ENCODE data around the gene SRCIN1. TPM values are rescaled to one million over a fixed set of nuclear protein-coding genes. Genes with fewer than 3 reads are reported as not detected.
A peak's percentile ranks its signal among the peaks of the same experiment; 100 is the strongest.

Gene SRCIN1
- polyA plus RNA-seq, 1 donor: 1.2 TPM

DNA sequence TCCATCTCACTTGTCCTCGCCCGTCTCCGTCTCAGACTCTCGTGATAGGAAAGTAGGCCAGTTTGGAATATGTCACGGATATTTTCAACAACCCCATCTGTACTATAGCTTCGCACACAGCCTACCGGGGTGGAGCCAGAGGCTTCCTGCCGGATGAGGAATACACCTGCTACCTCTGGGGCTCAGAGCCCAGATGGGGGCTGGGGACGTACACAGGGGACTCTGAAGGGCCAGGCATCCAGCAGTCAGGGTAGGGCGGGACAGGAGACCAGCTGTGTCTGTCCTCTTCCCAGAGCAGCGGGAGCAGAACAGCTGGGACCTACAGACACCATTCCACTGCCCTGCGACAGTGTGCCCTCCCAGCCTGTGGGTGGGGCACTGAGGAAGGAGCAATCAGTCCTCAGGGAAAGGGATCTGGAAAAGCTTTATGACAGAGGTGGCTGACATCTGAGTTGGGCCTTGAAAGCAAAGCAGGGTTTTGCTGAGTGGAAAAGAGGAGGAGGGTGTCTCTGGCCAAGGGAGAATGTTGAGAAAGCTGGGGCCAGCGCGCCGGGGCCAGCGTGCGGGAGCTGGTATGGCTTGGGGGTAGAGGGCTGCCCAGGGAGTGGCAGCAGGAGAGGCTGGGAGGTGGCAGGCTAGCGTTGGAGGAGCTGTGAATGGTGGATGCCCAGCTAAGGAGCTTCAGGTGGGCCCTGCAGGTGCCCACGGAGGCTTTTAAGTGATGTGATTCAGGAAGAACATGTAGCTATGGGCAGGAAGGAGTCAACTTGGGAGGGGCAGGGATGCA lies 11.5 kb upstream of the SRCIN1 start:
- no peak for DNase-seq

DNA sequence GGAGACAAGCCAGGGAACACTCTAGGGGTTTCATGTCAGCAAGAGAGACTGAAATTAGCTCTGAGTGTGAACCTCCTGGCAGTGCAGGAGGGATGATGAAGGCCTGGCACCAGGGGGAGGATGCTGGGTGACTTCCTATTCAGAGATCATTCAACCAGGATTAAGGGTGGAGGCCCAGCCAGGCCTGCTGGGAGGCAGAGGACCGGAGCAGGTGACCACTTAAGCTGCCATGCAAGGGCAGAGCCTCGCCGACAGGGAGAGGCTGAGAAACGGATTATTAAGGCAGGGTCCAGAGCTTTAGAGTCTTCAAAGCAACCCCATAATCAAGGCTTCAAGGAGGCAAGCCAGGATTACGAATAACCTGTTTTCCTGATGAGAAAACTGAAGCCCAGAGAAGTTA lies 10.6 kb upstream of the SRCIN1 start:
- no peak for DNase-seq

DNA sequence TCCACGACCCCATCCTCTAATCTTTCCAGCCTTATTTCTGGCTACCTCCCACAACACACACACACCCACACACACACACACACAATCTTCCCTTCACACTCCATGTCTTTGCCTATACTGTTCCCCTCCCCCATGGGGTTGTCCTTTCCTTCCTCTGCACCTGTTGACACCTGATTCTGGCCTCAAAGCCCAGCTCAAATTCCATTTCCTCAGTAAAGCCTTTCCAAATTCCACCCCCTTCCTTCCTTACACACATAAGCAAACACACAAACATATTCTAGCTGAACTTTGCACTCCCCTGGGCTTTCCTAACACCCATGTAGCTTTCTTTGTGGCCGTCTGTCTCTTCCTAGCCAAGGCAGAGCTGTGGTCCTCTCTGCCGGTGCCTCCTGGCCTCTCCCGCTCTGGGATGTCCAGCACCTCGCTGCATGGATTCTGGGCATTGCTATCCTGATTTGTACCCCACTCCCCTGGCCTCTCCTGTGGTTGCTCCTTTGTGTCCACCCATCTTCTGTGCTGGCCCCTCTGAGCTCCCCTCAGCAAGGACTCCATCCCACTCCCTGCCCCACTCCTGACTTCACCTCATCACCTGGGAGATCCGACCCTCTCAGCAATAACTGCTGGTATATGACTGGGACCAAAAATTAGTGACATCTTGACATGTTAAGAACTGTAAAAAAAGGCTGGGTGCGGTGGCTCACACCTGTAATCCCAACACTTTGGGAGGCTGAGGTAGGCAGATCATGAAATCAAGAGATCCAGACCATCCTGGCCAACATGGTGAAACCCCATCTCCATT lies 8.4 kb upstream of the SRCIN1 start:
- no peak for DNase-seq

DNA sequence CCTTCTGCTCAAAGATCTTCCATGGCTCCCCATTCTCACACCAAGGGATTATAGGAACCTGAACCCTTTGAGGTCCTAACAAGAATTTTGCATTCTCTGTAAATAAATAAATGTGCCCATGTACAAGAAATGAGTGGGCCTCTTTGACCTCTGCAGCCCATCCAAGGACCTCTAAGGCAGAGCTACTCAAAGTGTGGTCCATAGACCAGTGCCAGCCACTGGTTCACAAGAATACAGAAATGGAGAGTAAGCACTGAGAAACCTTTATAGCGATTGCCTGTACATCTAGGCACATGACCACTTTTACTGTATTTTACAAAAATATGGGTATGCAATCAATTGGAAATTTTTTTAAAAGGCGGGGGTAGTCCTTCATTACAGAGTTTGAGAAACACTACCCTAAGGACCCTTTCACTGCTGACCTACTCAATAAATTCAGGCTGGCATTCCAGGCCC lies 7.8 kb upstream of the SRCIN1 start:
- DNase-seq: no peak

DNA sequence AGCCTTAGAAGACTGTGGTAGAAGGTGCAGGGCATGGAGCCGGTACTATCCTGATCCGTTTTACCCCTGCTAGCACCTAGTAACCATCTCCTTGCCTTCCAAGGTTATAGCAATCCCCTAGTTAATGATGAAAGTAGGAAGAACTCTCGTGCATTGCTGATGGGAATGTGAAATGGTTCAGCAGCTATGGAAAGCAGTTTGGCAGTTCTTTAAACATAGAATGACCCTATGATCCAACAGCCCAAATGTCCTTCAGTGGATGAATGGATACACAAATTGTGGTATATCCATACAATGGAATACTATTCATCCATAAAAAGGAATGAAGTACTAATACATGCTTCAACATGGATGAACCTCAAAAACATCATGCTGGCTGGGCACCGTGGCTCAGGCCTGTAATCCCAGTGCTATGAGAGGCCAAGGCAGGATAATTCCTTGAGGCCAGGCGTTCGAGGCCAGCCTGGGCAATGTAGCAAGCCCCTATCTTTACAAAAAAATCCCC lies 6.2 kb upstream of the SRCIN1 start:
- DNase-seq: no peak

DNA sequence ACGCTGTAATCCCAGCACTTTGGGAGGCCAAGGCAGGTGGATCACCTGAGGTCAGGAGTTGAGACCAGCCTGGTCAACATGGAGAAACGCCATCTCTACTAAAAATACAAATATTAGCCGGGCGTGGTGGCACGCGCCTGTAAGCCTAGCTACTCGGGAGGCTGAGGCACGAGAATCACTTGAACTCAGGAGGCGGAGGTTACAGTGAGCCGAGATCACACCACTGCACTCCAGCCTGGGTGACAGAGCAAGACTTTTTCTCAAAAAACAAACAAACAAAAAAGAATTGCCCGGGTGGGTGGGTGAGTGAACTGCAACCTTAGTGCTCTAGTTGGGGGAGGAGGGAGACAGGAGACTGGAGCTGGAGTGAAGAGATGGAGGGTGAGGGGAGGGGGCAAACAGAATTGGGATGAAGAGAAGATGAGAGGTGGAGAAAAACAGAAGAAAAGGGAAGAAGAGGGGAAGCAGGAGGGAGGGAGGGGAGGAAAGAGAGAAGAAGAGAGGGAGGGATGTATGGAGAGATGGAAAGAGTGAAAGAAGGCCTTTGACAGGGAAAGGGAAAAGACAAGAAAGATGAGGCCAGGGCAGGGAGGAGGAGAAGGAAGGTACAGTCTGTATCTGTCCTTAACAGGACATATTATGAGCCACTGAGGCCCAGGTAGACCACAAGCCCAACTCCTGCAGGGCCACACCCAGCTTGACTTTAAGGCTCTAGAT lies 5.5 kb upstream of the SRCIN1 start:
- DNase-seq: no peak

DNA sequence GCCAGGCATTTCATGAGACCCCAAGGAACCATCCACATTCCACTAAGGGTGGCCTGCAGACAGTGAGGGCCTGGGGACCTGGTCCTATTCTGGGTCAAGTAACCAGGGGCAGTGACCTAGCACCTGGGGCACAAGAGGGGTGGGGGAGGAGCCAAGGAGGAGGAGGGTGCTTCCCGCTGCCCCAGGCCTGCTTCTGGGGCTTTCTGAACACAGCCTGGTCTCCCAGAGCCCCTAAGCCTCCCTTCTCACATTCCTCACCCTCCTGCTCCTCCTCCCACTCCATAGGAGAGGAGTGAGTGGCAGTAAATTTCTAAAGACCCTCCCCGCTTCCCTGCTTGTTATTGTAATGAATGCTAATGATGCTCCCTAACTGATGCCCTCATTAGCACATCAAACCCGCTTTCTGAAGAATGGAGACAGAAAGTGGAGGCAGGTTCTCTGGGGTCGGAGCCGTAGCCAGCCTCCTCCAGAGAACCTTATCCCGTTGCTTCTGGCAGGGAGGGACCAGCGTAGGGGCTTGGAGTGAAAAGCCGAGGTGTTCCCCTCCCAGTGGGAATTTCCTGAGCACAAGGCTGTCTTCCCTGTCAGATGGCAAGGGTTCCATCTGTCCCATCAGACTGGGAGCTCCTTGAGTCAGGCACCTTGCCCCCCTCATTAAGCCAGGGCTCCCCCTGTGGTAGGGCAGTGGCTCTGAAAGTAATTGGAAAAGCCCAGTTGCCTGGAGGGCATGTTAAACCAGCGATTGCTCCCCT lies 3.7 kb upstream of the SRCIN1 start:
- no peak for DNase-seq

DNA sequence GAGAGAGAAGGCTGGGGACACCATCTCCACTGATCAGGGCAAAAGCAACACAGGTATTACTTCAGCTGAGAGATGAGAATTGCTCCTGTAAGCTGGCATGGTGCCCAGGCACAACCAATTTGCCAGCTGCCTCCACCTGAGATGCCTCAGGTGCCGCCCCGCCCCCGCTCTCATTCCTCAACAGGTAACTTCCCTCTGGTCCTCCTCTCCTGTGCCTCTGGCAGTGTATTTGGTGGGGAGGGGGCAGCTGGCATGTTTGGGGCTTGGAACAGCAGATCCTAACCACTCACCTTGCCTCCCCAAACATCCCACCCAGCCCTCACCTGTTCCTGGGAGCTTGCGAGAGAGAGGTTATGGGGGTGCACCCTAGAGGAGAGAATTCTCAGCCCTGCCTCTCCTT lies 2.9 kb upstream of the SRCIN1 start:
- DNase-seq: no peak

DNA sequence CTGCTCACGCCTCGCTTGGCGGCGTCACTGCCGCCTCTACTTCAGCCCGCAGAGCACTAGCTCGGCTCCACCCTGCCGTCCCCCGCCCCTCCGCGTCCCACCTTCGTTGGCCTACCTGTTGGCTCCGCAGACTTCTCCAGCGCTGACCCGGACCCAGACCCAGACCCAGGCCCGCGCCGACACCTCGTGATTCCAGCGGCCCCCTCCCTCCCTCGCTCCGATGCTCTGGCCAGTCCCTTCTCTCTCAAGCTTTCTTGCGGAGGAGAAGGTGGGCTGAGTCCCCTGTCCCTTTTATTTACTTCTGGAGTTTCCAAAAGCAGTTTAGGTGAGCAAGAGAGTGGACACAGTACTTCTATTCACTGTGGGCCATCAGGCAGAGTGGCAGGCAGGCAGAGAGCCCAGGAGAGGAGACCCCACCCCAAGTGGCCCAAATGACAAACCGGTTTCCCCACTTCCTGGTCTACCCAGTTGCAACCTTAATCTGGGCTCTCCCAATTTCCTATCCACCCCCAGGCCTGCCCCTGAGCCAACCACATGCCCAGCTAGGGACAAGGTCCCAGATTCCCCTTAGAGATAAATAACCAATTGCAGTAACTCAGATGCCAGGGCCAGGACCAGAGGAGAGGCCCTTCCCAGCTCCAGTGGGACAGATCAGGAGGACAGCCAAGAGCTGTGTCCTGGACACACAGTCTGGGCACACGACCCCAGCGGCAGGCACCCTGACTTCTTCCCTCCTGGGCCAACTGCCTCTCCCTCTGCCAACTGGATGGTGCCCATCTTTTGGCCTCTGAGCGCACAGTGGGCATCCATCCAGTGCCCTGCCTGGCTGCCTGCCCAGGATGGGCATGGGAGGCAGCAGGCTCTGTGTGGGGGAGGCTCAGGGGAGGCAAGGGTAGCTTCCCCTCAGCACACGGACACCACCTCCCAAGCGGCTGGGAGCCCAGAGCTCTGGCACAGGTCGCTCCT lies 1.2 kb upstream of the SRCIN1 start:
- no peak for DNase-seq

DNA sequence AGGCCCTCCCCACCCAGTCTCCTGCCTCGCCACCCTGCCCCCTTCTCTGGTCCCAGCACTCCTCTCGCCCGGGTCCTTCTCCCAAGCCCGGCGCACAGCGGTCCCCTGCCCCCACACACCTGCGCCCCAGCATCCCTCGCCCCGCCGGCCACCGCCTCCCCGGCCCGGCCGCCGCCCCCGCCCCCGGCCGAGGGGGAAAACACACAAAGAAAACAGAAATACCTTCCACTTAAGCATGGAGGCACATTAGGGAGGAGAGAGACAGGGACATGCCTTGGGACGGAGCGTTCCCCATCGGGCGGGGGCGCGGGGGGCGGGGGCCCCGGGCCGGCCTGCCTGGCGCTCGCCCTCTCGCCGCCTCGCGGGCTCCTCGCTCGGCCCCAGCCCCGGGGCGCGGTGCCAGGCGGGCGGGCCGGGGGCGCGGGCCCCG lies 326 bp downstream of the SRCIN1 start:
- no peak for DNase-seq

DNA sequence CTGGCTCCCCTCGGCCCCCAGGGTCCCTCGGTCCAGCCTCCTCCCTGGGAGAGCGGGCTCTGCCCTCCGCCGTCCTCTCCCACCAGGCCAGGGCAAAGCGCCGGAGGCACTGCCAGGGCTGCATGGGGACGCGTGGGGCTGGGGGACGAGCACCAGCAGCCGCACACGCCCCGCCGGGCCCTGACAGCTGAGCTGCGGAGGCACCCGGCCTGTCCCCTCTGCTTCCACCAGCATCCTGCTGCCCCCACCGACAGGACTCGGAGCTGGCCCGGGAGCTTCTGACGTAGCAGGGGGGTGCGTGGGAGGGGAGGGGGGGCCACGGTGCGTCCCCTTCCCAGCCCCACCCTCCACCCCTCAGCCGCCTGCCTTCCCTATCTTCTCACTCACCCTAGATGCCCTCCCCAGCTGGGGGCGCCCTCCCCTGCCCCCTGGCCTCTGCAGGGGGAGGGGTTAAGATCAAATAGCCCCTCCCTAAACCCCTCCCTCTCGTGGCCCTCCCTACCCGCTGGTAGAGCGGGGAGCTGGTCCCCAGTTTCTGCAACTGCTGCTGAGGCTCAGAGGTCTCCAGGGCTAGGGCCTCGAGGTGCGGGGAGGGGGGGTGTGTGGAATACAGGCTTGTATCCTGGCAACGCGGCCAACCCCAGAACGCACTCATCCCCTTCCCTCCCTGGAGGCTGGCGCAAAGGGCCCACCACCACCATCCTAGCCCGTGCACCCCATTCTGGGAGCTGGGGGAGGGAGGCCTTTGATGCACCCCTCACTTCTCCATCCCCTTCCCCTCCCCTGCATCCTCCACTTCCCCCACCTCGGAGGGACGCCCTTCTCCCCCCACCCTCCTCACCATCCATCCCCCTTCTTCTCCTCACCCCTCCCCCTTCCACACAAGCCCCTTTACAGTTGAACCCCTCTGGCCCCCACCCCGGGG lies 1.0 kb downstream of the SRCIN1 start:
- no peak for DNase-seq

DNA sequence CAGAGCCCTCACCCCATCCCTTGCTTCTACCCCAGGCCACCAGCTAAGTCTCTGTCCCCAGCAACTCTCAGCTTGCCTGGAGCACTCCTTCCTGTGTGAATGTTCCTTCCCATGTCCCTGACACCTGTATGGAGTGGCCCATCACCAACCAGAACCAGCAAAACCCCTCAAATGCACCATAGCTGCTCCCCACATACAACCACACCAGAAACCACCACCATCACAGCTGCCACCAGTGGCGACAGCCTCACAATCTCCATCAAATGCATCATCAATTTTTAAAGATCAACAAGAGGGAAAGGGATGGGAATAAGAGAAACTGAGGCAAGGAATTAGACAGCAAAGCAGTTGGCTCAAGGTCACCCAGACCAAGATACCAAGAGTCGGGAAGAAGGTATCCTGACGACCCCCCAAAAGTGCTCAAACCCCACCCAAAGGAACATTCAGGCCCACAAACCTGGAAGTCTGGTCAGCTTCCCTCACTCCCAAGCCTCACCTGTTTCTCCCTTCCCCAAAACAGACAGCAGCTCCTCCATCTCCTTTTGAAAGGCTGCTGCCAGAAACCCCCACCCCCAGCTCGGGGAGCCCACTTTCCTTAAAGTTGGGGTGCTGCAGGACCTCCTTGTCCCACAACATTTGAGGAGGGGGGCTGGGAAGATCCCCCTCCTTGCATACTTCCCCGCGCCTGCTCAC lies 1.8 kb downstream of the SRCIN1 start:
- DNase-seq: no peak

DNA sequence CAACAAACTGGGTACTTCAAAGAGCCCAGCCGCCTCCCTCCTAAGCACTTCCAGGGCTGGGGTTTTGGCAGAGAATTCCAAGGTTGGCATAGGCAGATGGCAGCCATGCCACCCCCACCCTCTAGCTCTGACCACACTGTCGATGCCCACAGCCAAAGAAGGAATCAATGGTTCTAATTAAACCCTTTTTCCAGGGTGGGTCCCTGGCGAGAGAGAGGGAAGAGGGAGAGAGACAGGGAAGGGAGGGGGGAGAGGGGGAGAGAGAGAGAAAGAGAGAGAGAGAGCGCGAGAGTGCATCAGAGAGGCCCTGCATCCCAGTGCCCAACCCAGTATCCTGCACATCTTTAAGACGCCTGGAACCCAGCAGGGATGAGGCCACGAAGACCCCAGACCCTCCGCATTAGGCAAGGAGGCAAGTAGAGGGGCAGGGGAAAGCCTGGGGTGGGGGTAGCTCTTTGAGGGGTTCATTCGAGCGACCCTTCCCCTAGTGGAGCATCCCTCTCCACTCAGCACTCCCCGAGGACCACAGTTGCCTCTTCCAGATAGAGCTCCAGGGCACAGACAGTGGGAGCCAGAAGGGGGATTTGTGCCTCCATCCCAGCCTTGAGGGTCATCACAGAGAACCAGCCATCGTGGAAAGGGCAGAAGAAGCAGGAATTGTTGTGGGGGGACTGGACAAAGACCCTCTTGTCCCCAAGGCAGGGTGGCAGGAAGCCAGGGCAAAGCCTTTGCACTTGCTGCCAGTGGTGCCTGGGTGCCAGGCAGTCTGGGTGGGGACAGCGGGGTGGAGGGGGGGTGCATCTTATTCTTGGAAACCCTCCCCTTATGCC lies 2.6 kb downstream of the SRCIN1 start:
- DNase-seq: no peak

DNA sequence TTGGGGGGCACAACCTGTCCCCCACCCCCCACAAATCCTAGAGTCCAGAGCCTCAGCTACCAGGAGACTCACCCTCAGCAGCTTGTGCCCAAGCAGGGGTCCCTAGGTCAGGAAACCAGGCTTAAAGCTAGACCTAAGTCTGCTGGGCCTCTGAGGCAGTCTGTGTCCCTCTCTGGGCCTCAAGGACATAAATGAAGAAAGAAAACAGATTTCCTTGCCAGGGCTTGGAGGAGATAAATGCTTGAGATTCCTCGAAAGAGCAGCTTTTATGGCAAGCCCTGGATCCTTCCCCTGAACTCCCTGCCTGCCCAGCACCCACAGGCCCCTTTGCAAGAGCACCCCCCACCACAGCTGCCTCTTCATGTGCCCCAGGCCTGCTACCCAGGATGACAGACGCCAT lies 3.3 kb downstream of the SRCIN1 start:
- DNase-seq: no peak

DNA sequence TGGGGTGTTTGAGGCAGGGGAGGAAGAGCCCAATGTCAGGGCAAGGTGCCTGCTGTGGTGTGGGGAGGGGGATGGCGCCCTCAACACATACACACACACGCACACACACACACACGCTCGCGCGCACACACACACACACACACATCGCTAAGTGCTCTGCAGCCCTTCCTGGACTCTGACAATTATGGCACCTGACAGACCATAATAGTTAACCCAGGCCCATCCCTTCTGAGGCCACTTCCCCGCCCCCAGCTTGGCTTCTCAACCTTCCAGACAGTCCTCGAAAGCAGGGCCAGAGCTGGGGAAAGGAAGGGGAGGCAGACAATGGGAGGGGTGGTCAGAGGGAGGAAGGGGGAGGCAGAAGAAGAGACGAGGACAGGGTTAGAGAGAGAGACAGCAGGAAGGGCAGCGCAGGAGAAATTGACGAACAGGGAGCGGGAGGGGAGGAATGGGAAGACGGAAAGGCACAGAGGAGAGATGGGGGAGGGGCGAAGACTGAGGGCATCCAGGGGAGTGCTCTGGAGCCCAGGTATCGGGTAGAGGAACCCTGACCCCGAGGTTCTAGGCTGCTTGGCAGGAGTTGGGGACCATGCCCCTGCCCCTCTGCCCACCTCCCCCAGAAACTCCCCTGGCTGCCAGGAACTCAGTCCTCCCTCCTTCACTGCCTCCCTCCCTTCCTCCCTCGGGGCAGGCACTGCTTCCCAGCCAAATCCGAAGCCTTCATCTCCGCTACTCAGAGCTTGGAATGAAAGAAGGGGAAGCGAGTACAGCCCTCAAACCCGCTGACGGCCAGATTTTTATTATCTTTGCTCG lies 4.0 kb downstream of the SRCIN1 start:
- DNase-seq: peak; percentile 41

DNA sequence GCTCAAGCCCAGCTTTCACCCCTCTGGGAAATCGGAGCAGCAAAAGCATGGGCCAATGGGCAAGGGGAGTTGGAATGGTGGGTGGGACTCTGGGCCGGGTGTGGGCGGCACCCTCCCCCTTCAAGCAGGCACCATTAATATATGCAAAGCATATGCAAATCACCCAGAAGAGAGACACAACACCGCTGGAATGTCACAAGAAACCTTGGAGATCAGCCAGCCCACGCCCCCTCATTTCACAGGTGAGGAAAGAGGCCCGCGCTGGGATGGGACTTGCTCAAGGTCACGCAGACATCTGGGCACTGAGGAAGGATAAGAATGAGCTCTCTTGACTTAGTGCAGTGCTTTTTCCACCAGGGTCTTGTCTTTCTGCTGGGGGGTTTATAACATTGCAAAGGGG lies 4.8 kb downstream of the SRCIN1 start:
- DNase-seq: no peak

DNA sequence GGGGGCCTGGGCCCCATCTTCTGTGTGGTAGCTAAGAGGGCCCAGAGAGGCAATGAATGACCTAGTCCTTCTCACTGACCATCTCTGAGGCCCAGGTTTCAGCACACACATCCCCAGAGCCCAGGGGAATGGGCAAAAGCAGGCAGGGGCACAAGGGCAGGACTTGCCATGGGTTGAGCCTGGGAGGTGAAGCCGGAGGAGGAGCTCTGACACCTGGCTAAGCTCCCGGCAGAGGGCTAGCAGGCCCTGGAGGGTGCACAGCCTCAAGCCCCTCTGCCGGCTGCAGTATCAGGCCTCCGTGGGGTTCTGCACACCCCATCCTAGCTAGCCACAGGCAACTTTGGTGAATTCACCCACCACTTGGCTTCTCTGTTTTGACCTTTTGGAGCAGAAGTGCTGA lies 5.3 kb downstream of the SRCIN1 start:
- no peak for DNase-seq

Data from hindlimb muscle (tissue), 1 donor.